AG09309 (cell line): ENCODE measurements around the gene CLRN3.

Experiments
- DNase-seq: peaks from one replicate; pipeline ENCODE4 v3.0.0-alpha.2; 2010; ENCODE audit warnings: low read depth
- H3K4me3 ChIP-seq: 2 replicates; pipeline ENCODE4 v1.5.1; 2011; ENCODE audit warnings: mild to moderate bottlenecking, low read depth, low read length, moderate library complexity; ENCODE audit not compliant: control insufficient read depth
- TF ChIP-seq, protein P1 (sequence below): IDR thresholded peaks from 2 replicates; pipeline ENCODE4 v1.5.1; 2011; ENCODE audit warnings: mild to moderate bottlenecking, low read depth, low read length, inconsistent platforms; ENCODE audit not compliant: insufficient read depth, control insufficient read depth; ENCODE audit errors: missing control alignments

The CLRN3 gene

DNA sequence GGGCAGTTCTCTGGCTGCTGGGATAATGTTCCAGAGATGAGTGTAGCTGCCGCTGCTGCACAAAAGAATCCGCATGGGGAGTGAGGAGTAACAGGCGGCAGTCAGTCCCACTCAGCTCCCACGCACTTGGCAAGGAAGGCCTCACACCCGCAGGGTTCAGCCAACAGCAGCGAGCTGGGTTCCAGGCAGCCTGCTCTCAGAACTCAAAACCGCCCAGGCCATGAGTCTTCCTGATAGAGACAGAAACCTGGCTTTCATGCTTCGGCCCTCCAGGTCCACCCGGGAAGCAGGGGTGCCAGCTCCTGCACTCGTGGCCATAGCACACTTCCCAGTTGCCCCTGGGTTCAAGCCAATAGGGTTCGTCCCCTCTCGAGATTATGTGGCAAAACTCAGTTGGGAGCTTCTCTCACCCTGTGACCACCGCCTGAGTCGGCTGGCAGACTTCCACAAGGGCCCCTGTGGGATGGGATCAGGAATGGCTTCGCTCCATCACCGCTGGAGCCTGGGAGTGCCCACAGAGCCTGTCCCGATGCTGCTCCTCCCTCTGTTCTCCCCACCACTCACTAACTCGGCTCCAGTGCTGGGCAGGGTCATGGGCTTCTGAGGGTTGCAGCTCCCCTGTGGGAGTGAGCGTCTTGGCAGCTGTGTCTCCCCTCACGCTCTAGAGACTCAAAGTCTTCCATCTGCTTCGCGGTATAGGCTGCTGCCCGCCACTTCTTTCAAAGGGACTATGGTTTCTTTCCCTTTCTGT lies 20.6 kb downstream of the CLRN3 start:
- H3K4me3 ChIP-seq, result no peak overlapping the region
- no peak for DNase-seq
- TF ChIP-seq, protein P1, sequence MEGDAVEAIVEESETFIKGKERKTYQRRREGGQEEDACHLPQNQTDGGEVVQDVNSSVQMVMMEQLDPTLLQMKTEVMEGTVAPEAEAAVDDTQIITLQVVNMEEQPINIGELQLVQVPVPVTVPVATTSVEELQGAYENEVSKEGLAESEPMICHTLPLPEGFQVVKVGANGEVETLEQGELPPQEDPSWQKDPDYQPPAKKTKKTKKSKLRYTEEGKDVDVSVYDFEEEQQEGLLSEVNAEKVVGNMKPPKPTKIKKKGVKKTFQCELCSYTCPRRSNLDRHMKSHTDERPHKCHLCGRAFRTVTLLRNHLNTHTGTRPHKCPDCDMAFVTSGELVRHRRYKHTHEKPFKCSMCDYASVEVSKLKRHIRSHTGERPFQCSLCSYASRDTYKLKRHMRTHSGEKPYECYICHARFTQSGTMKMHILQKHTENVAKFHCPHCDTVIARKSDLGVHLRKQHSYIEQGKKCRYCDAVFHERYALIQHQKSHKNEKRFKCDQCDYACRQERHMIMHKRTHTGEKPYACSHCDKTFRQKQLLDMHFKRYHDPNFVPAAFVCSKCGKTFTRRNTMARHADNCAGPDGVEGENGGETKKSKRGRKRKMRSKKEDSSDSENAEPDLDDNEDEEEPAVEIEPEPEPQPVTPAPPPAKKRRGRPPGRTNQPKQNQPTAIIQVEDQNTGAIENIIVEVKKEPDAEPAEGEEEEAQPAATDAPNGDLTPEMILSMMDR, result no peak

DNA sequence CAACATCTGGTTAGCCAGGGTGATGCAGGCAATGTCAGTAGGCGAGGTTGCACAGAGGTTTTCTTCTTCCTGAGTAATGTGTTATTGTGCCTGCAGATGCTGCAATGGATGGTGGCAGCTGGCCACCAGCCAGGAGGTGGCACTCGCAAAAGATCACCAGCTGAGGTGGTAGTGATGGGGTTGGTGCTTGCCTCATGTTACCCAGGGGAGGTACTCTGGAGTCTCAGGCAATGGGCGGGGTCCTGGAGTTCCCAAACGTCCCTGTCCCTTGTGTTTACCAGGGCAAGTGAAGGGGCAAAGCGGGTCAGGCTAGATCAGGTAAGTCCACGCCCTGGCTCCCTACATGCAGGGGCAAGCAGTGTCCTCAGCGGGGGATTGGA lies 21.1 kb downstream of the CLRN3 start:
- DNase-seq, result no peak
- H3K4me3 ChIP-seq, result no peak overlapping the region
- TF ChIP-seq, protein P1, result no peak

DNA sequence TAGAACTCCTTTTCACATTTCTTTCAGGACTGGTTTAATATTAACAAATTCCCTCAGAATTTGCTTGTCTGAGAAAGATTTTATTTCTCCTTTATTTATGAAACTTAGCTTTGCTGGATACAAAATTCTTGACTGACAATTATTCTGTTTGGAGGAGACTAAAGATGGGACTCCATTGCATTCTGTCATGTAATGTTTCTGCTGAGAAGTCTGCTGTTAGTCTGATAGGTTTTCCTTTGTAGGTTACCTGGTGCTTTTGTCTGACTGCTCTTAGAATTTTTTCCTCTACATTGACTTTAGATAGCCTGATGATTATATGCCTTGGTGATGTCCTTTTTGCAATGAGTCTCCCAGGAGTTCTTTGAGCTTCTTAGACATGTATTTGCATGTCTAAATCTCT lies 23.4 kb downstream of the CLRN3 start:
- DNase-seq, result no peak
- no peak overlapping the region for H3K4me3 ChIP-seq
- TF ChIP-seq, protein P1, result no peak

DNA sequence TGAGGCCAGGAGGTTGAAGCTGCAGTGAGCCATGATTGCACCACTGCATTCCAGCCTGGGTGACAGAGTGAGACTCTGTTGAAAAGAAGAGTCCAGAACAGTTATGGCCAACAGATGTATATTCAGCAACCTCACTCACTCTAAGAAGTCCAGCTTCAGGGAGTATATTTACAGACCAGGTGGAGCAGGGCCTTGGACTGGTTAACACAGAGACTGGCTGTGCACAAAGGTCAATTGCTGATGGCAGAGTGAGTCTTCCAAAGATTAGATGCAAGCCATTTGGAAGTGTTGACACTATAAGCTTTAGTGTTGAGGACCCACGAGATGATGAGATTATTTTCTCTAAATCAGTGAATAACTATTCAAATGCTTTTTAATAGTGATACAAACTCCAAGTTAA lies 24.9 kb downstream of the CLRN3 start:
- DNase-seq, result no peak
- TF ChIP-seq, protein P1, result no peak
- H3K4me3 ChIP-seq, result no peak overlapping the region

DNA sequence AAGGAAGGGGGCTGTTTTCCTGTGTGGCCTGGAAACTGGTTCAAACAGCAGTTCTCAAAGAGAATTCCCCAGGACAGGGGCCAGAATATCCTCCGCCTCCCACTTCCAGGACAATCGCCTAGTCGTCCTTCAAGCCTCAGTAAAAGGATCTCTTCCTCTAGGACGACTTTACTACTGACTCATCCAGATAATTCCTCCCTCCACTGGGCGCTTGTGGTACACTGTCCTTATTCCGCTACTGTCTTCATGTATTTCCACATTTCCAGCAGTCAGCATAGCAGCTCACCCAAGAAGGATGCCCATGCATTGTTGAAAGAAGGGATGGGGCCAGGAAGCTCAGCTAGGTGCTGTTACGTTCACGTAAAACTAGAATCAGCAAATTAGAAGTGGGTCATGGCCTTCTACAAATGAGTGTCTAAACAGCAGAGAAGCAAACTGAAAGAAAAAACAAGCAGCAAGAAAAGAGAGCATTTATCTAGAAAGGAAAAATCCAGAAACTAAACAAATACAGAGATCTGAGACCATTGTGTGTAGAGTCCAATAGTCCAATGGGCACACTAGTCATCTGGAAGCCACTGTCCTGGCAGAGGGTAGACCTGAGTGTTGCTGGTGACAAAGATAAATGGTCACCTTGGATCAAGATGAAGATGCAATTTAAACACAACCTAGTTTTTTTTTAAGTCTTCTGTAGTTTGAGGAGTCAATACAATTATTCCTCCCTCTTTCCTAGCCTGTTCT lies 26.3 kb downstream of the CLRN3 start:
- no peak overlapping the region for H3K4me3 ChIP-seq
- TF ChIP-seq, protein P1, result no peak
- DNase-seq, result no peak

DNA sequence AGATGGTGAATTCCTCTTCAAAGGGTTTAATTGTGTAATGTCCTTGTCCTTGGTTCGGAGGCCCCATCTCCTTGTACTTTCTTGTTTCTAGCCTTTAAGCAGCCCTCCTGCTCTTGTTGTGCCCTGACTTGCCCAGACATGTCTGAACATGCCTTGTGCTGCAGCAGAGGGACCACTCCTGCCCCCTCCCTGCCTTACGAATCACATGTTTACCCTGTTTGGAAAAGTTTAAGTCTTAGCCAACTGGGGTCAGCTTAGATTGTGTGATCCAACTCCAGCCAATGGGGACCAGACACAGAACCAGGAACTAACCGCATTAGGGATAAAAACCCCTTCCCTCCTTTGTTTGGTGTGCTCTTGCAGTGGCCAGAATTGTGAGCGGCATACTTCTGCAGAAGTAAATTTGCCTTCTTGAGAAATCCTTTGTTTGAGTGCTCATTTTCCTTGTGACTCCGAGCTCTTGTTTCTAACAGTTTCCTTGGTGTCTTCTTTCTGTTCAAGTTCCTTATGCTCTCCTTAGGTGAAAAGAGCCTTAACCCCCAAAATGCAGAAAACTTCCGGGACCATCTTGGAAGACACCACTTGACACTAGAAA lies 29.4 kb downstream of the CLRN3 start:
- no peak overlapping the region for H3K4me3 ChIP-seq
- no peak for DNase-seq
- TF ChIP-seq, protein P1, result no peak
